Ishikawa (cell line): ENCODE results near the gene MRPL43.
A peak's percentile ranks its signal among the peaks of the same experiment; 100 is the strongest.

Experiments
- CEBPB ChIP-seq: IDR thresholded peaks from 2 replicates; pipeline ENCODE4 v1.6.1; 2012
- CREB1 ChIP-seq: IDR thresholded peaks from 2 replicates; pipeline ENCODE4 v1.6.1; 2012; ENCODE audit warnings: low read depth
- EGR1 ChIP-seq: IDR thresholded peaks from 2 replicates; pipeline ENCODE4 v1.6.1; 2012
- EP300 ChIP-seq: IDR thresholded peaks from 2 replicates; pipeline ENCODE4 v1.6.1; 2012; ENCODE audit warnings: borderline replicate concordance
- FOXM1 ChIP-seq: IDR thresholded peaks from 2 replicates; pipeline ENCODE4 v1.6.1; 2012; ENCODE audit warnings: low read depth, borderline replicate concordance
- MAX ChIP-seq: IDR thresholded peaks from 2 replicates; pipeline ENCODE4 v1.6.1; 2012
- NFIC ChIP-seq: IDR thresholded peaks from 2 replicates; pipeline ENCODE4 v1.6.1; 2012
- RAD21 ChIP-seq: IDR thresholded peaks from 2 replicates; pipeline ENCODE4 v1.6.1; 2012; ENCODE audit warnings: low read depth
- REST ChIP-seq: IDR thresholded peaks from 2 replicates; pipeline ENCODE4 v1.6.1; 2012; ENCODE audit warnings: low read depth, mild to moderate bottlenecking
- TAF1 ChIP-seq: IDR thresholded peaks from 2 replicates; pipeline ENCODE4 v1.6.1; 2012; ENCODE audit warnings: low read depth, mild to moderate bottlenecking
- TCF12 ChIP-seq: IDR thresholded peaks from 2 replicates; pipeline ENCODE4 v1.6.1; 2012; ENCODE audit warnings: low read depth
- TEAD4 ChIP-seq: IDR thresholded peaks from 2 replicates; pipeline ENCODE4 v1.6.1; 2012
- USF1 ChIP-seq: IDR thresholded peaks from 2 replicates; pipeline ENCODE4 v1.6.1; 2012
- YY1 ChIP-seq: IDR thresholded peaks from 2 replicates; pipeline ENCODE4 v1.6.1; 2012; ENCODE audit warnings: low read depth
- ZBTB7A ChIP-seq: IDR thresholded peaks from 2 replicates; pipeline ENCODE4 v1.6.1; 2012; ENCODE audit warnings: low read depth

MRPL43 gene

GRCh38 chr10:100995181-100995580, 7.9 kb upstream of the MRPL43 start:
- TF ChIP-seq TAF1, result no peak
- TF ChIP-seq TEAD4, result no peak
- no peak for TF ChIP-seq YY1
- TF ChIP-seq CEBPB, result no peak
- no peak for TF ChIP-seq EGR1
- no peak for TF ChIP-seq RAD21
- no peak for TF ChIP-seq MAX
- TF ChIP-seq EP300, result no peak
- TF ChIP-seq TCF12, result no peak
- TF ChIP-seq ZBTB7A, result no peak
- no peak for TF ChIP-seq REST
- TF ChIP-seq FOXM1, result no peak
- no peak for TF ChIP-seq NFIC
- TF ChIP-seq CREB1, result no peak
- no peak for TF ChIP-seq USF1

GRCh38 chr10:100993986-100994708, 6.8 kb upstream of the MRPL43 start:
- TF ChIP-seq RAD21 (peak; percentile 59), TCF12 (no peak)

- TF ChIP-seq TEAD4 (no peak), YY1 (no peak), ZBTB7A (no peak), USF1 (no peak), TAF1 (no peak), CEBPB (no peak), EP300 (no peak), MAX (no peak), NFIC (no peak), EGR1 (no peak)
Measured at GRCh38 chr10:100989088-100989487, 1.8 kb upstream of the MRPL43 start.

- no peak for TF ChIP-seq CREB1
- no peak for TF ChIP-seq RAD21
- no peak for TF ChIP-seq FOXM1
Measured at GRCh38 chr10:100988166-100988565, 869 bp upstream of the MRPL43 start.

GRCh38 chr10:100987685-100988049, 370 bp upstream of the MRPL43 start:
- TF ChIP-seq TEAD4, result no peak
- TF ChIP-seq CREB1, result no peak
- no peak for TF ChIP-seq USF1
- no peak for TF ChIP-seq MAX
- TF ChIP-seq TCF12, result no peak; the same call in 1 of the 2 replicates
- TF ChIP-seq REST, result no peak
- no peak for TF ChIP-seq ZBTB7A
- TF ChIP-seq YY1, result no peak
- no peak for TF ChIP-seq EP300
- TF ChIP-seq RAD21, result no peak

GRCh38 chr10:100986623-100986951, 710 bp downstream of the MRPL43 start:
- TF ChIP-seq TCF12, result no peak
- no peak for TF ChIP-seq FOXM1
- TF ChIP-seq RAD21, result no peak
- TF ChIP-seq TEAD4, result no peak
- no peak for TF ChIP-seq MAX
- TF ChIP-seq CREB1, result no peak
